H1 (cell line): ENCODE measurements around the gene MSI2. TPM values are rescaled to one million over a fixed set of nuclear protein-coding genes. Genes with fewer than 3 reads are reported as not detected.

Experiments used
- CTCF ChIA-PET: fragments of 300-600 bp; sonication (Branson Sonifier 250); formaldehyde crosslinking; loops from one replicate; lab custom pipeline; 2021; ENCODE audit not compliant: partially characterized antibody; lab: Charles Lee
- POLR2A ChIA-PET: fragments of 300-600 bp; sonication (Branson Sonifier 250); formaldehyde crosslinking; loops from one replicate; lab custom pipeline; 2021; ENCODE audit warnings: inconsistent platforms; ENCODE audit not compliant: partially characterized antibody; lab: Charles Lee
- DNase-seq, 2 experiments: peaks; one replicate each; pipeline versions ENCODE4 v3.0.0 to v3.0.0-alpha.2; 2010 to 2022; ENCODE audit warnings: low spot score in 2 of 2, low read depth in 1 of 2, mixed read lengths in 1 of 2
- FAIRE-seq: peaks from 2 replicates; lab custom pipeline; 2011; peaks lifted over from hg19 to GRCh38; lab: Jason Lieb, UNC
- H2AFZ ChIP-seq: 2 replicates; pipeline ENCODE4 v1.8.1; 2012; ENCODE audit warnings: low read length, inconsistent platforms
- H2AK5ac ChIP-seq: 2 replicates; pipeline ENCODE4 v1.6.1; 2013; ENCODE audit warnings: low read depth, low read length
- H2BK120ac ChIP-seq: replicated peaks from 2 replicates; pipeline ENCODE3; 2013; ENCODE audit warnings: low read depth, low read length, inconsistent platforms
- H2BK12ac ChIP-seq: 2 replicates; pipeline ENCODE4 v1.6.1; 2013; ENCODE audit warnings: low read depth, low read length
- H2BK15ac ChIP-seq: 2 replicates; pipeline ENCODE4 v1.6.1; 2013; ENCODE audit warnings: low read length
- H2BK20ac ChIP-seq: 2 replicates; pipeline ENCODE4 v1.6.1; 2013; ENCODE audit warnings: low read length
- H2BK5ac ChIP-seq: 2 replicates; pipeline ENCODE4 v1.6.1; 2013; ENCODE audit warnings: low read depth, low read length
- H3K14ac ChIP-seq: 2 replicates; pipeline ENCODE4 v1.6.1; 2013; ENCODE audit warnings: inconsistent platforms; ENCODE audit not compliant: insufficient read length
- H3K18ac ChIP-seq: 2 replicates; pipeline ENCODE4 v1.6.1; 2013; ENCODE audit warnings: low read length; ENCODE audit errors: extremely low read depth
- H3K23ac ChIP-seq: 2 replicates; pipeline ENCODE4 v1.6.1; 2013; ENCODE audit warnings: inconsistent platforms; ENCODE audit not compliant: insufficient read length
- H3K23me2 ChIP-seq: 2 replicates; pipeline ENCODE4 v1.6.1; 2013; ENCODE audit warnings: low read depth, low read length
- H3K27ac ChIP-seq: 2 replicates; pipeline ENCODE4 v1.6.1; 2011; ENCODE audit warnings: low read depth, low read length, inconsistent platforms
- H3K27me3 ChIP-seq, 4 experiments: replicated peaks in 1 of 4; 1 replicate in 1 of 4; 2 replicates in 3 of 4; pipeline versions ENCODE4 v1.6.1 to v1.8.1; 2011 to 2013; ENCODE audit warnings: low read length in 3 of 4, mild to moderate bottlenecking in 3 of 4, inconsistent platforms in 2 of 4, mixed read lengths in 2 of 4, moderate library complexity in 1 of 4; ENCODE audit not compliant: control insufficient read depth in 3 of 4, insufficient read depth in 3 of 4; ENCODE audit errors: extremely low read depth in 1 of 4
- H3K36me3 ChIP-seq, 4 experiments: 2 replicates each; pipeline versions ENCODE4 v1.6.1 to v1.8.1; 2011 to 2013; ENCODE audit warnings: mild to moderate bottlenecking in 4 of 4, low read length in 3 of 4, moderate library complexity in 2 of 4, control low read depth in 1 of 4, inconsistent platforms in 1 of 4; ENCODE audit not compliant: insufficient read depth in 4 of 4, control insufficient read depth in 2 of 4
- H3K4ac ChIP-seq: replicated peaks from 2 replicates; pipeline ENCODE3; 2013; ENCODE audit warnings: low read length, low read depth, mixed read lengths, inconsistent platforms; ENCODE audit not compliant: insufficient read length
- H3K4me1 ChIP-seq, 4 experiments: replicated peaks in 1 of 4; 1 replicate in 1 of 4; 2 replicates in 3 of 4; pipeline versions ENCODE4 v1.6.1 to v1.8.1; 2011 to 2013; ENCODE audit warnings: low read length in 3 of 4, inconsistent platforms in 2 of 4, mixed read lengths in 1 of 4; ENCODE audit not compliant: insufficient read depth in 4 of 4, control insufficient read depth in 3 of 4
- H3K4me2 ChIP-seq, 2 experiments: 2 replicates each; pipeline versions ENCODE4 v1.6.1 to v1.8.1; 2011 to 2013; ENCODE audit warnings: low read depth in 2 of 2, low read length in 2 of 2, control low read depth in 1 of 2, inconsistent platforms in 1 of 2, mild to moderate bottlenecking in 1 of 2; ENCODE audit not compliant: insufficient read depth in 1 of 2
- H3K4me3 ChIP-seq, 4 experiments: fragments of 200-600, 300-600 bp in 1 of 4; sonication (generic), shearing (Covaris generic), sonication (Bioruptor Twin) in 1 of 4; 2 replicates each; pipeline versions ENCODE4 v1.5.1 to v1.8.1; 2011 to 2016; ENCODE audit warnings: low read length in 4 of 4, low read depth in 3 of 4, control low read depth in 2 of 4, inconsistent platforms in 2 of 4, mild to moderate bottlenecking in 2 of 4, mixed read lengths in 1 of 4, moderate library complexity in 1 of 4; ENCODE audit not compliant: insufficient read depth in 2 of 4; ENCODE audit errors: extremely low read depth in 1 of 4
- H3K56ac ChIP-seq: replicated peaks from 2 replicates; pipeline ENCODE3; 2013; ENCODE audit warnings: low read depth, mild to moderate bottlenecking, mixed read lengths, low read length, inconsistent platforms; ENCODE audit not compliant: insufficient read length
- H3K79me1 ChIP-seq: 2 replicates; pipeline ENCODE4 v1.6.1; 2013; ENCODE audit warnings: low read depth, low read length, control low read depth
- H3K79me2 ChIP-seq, 2 experiments: 2 replicates each; pipeline versions ENCODE4 v1.6.1 to v1.8.1; 2012 to 2013; ENCODE audit warnings: low read length in 2 of 2, mild to moderate bottlenecking in 2 of 2, inconsistent platforms in 1 of 2; ENCODE audit not compliant: insufficient read depth in 2 of 2, control insufficient read depth in 1 of 2
- H3K9ac ChIP-seq, 4 experiments: replicated peaks in 1 of 4; 1 replicate in 1 of 4; 2 replicates in 3 of 4; pipeline versions ENCODE4 v1.6.1 to v1.8.1; 2011 to 2013; ENCODE audit warnings: low read depth in 3 of 4, low read length in 3 of 4, control low read depth in 2 of 4, mild to moderate bottlenecking in 2 of 4, moderate library complexity in 2 of 4, inconsistent platforms in 1 of 4; ENCODE audit errors: extremely low read depth in 1 of 4
- H3K9me3 ChIP-seq, 2 experiments: 2 replicates each; pipeline versions ENCODE4 v1.6.1 to v1.8.1; 2012 to 2013; ENCODE audit warnings: mild to moderate bottlenecking in 2 of 2, moderate library complexity in 2 of 2, control low read depth in 1 of 2, inconsistent platforms in 1 of 2, low read depth in 1 of 2, low read length in 1 of 2, mixed read lengths in 1 of 2; ENCODE audit not compliant: insufficient read depth in 2 of 2
- H4K20me1 ChIP-seq, 2 experiments: replicated peaks in 1 of 2; 2 replicates each; pipeline versions ENCODE3 to v1.8.1; 2011 to 2013; ENCODE audit warnings: inconsistent platforms in 2 of 2, low read length in 2 of 2, mild to moderate bottlenecking in 1 of 2; ENCODE audit not compliant: insufficient read depth in 2 of 2, control insufficient read depth in 1 of 2
- H4K5ac ChIP-seq: 2 replicates; pipeline ENCODE4 v1.6.1; 2013; ENCODE audit warnings: low read length, low read depth, mixed read lengths, inconsistent platforms; ENCODE audit not compliant: insufficient read length
- H4K8ac ChIP-seq: 2 replicates; pipeline ENCODE4 v1.8.0; 2013; ENCODE audit warnings: mild to moderate bottlenecking, moderate library complexity, low read length, inconsistent platforms; ENCODE audit not compliant: insufficient read depth; ENCODE audit errors: extremely low read depth
- H4K91ac ChIP-seq: replicated peaks from 2 replicates; pipeline ENCODE3; 2013; ENCODE audit warnings: low read length, mixed read lengths, inconsistent platforms; ENCODE audit not compliant: insufficient read length
- ASH2L ChIP-seq: fragments of 200-600, 300-600 bp; sonication (generic); IDR thresholded peaks from one replicate; pipeline ENCODE4 v1.7.1; 2017; ENCODE audit warnings: low read length
- CHD2 ChIP-seq: IDR thresholded peaks from 2 replicates; pipeline ENCODE4 v1.6.1; 2012; ENCODE audit warnings: low read length, improper control_type of control experiment
- KDM4A ChIP-seq: IDR thresholded peaks from one replicate; pipeline ENCODE4 v1.7.1; 2012; ENCODE audit warnings: low read depth, mild to moderate bottlenecking, moderate library complexity, low read length, inconsistent platforms; ENCODE audit not compliant: severe bottlenecking
- RFX5 ChIP-seq: IDR thresholded peaks from 2 replicates; pipeline ENCODE4 v1.6.1; 2011; ENCODE audit warnings: low read depth, low read length, improper control_type of control experiment, borderline replicate concordance
- WGBS, 2 experiments: shearing (Covaris generic) in 1 of 2; methylation state at CpG; one replicate each; pipeline versions ENCODE4 v1.1.6 to v1.1.7; 2013 to 2015; ENCODE audit warnings: low lambda C conversion rate in 2 of 2, mixed read lengths in 2 of 2, inconsistent platforms in 1 of 2, low coverage in 1 of 2, missing lambda C conversion rate in 1 of 2; ENCODE audit not compliant: insufficient replicate concordance in 2 of 2, insufficient coverage in 1 of 2, insufficient read length in 1 of 2; ENCODE audit errors: extremely low coverage in 1 of 2, missing lambda C conversion rate in 1 of 2; 5-methylcytosine and 5-hydroxymethylcytosine counted together
- polyA plus RNA-seq, 7 experiments: library from polyadenylated mRNA; depleted of rRNA in 3 of 7; stranded (reverse) in 5 of 7; unstranded in 2 of 7; fragments of >200 nt in 5 of 7; fragments of 200-250 nt in 2 of 7; gene quantifications; 1 replicate in 5 of 7; 2 replicates in 1 of 7; 4 replicates in 1 of 7; pipeline versions ENCODE4 v1.2.1 to v1.2.3, GENCODE V29; 2011 to 2013; ENCODE audit warnings: missing spikeins in 2 of 7, mixed read lengths in 2 of 7
- total RNA-seq: library from RNA; stranded (reverse); fragmentation: NEBNext Ultra II Directional; extraction: Animal tissue kit (Norgen Biotek cat#: 25700); gene quantifications from 2 replicates; pipeline ENCODE4 v1.2.1, GENCODE V29; 2021

MSI2 gene
- total and polyA plus RNA-seq, 2 of the 8 experiments (the other 6 are each of a cell fraction or from before 2014, with no cell fraction given): 36.7 to 80.6 TPM

- Histone ChIP-seq H3K4me2 (no peak overlapping the region), H3K4me1 (peaks cover 0 to 8% (median 2%) of the 10 kb centered on the region in 4 experiments; a peak in 5 of 7 replicates), H4K8ac (no peak overlapping the region), H2BK120ac (no peak overlapping the region), H3K36me3 (no peaks in the 10 kb centered on the region), H3K14ac (no peak overlapping the region), H3K18ac (no peak overlapping the region), H3K27me3 (no peaks in the 10 kb centered on the region), H2BK12ac (no peak overlapping the region), H3K9ac (no peak overlapping the region), H2AK5ac (no peak overlapping the region), H3K56ac (no peak overlapping the region), H4K5ac (no peak overlapping the region), H2BK15ac (no peak overlapping the region), H3K9me3 (no peaks in the 10 kb centered on the region), H4K20me1 (peaks cover 0 to 4% of the 10 kb centered on the region in 2 experiments), H3K79me2 (no peaks in the 10 kb centered on the region), H3K79me1 (no peaks in the 10 kb centered on the region), H2AFZ (no peak overlapping the region), H3K4me3 (no peak overlapping the region), H3K23ac (no peak overlapping the region), H2BK5ac (no peak overlapping the region), H4K91ac (no peak overlapping the region), H3K27ac (no peak overlapping the region), H3K23me2 (no peaks in the 10 kb centered on the region), H3K4ac (no peak overlapping the region), H2BK20ac (no peak overlapping the region)
- TF ChIP-seq KDM4A (no peak), RFX5 (no peak), CHD2 (no peak), ASH2L (no peak)
- POLR2A ChIA-PET: no interaction called here
- 89% methylated on average over 3 of the region's 3 CpGs; no CpG with 5 or more reads in 1 of the 2 experiments for WGBS, 2 experiments
- FAIRE-seq (no peak), DNase-seq (no peak)
- CTCF ChIA-PET: interaction anchor here (0.6 to 5.1 kb wide), 5 partner anchors 9 to 610 kb away, joined by 3 to 26 read pairs (median 3); no protein-coding TSS in a partner anchor
These were observed 312.0 kb downstream of the MSI2 start for GRCh38 chr17:57568340-57568739.
